SJSA1 (cell line): Measurements from ENCODE around the gene SLC6A19. TPM values are rescaled to one million over a fixed set of nuclear protein-coding genes. Genes with fewer than 3 reads are reported as not detected.

Experiments used
- DNase-seq, 2 experiments: peaks; one replicate each; pipeline ENCODE4 v3.0.0-alpha.2; 2015 to 2020; ENCODE audit warnings: low spot score in 2 of 2, low read depth in 1 of 2
- H3K27ac ChIP-seq: fragments of 250-450 bp; sonication (Bioruptor Pico); 2 replicates; pipeline ENCODE4 v1.5.1; 2020; ENCODE audit warnings: mild to moderate bottlenecking, moderate library complexity
- H3K27me3 ChIP-seq: fragments of 250-450 bp; sonication (Bioruptor Pico); replicated peaks from 2 replicates; pipeline ENCODE4 v1.5.1; 2020; ENCODE audit warnings: mild to moderate bottlenecking, moderate library complexity
- H3K36me3 ChIP-seq: fragments of 250-450 bp; sonication (Bioruptor Pico); 2 replicates; pipeline ENCODE4 v1.5.1; 2020; ENCODE audit warnings: mild to moderate bottlenecking
- H3K4me1 ChIP-seq: fragments of 250-450 bp; sonication (Bioruptor Pico); replicated peaks from 2 replicates; pipeline ENCODE4 v1.6.1; 2021; ENCODE audit warnings: mild to moderate bottlenecking
- H3K4me3 ChIP-seq: fragments of 250-450 bp; sonication (Bioruptor Pico); 2 replicates; pipeline ENCODE4 v1.5.1; 2020; ENCODE audit warnings: mild to moderate bottlenecking
- H3K9me3 ChIP-seq: fragments of 250-450 bp; sonication (Bioruptor Pico); replicated peaks from 2 replicates; pipeline ENCODE4 v1.5.1; 2020; ENCODE audit warnings: mild to moderate bottlenecking
- total RNA-seq: library from RNA; depleted of rRNA; stranded (reverse); fragments of >200 nt; shearing (Covaris generic); gene quantifications from 2 replicates; pipeline ENCODE4 v1.2.3, GENCODE V29; 2014

The SLC6A19 gene
- total RNA-seq, 1 experiment from 2014 or later = 0.03 TPM

- Histone ChIP-seq H3K27ac (no peak overlapping the region), H3K4me1 (peaks cover 6% of the 10 kb centered on the region), H3K4me3 (no peak overlapping the region), H3K36me3 (no peaks in the 10 kb centered on the region), H3K9me3 (no peaks in the 10 kb centered on the region), H3K27me3 (peaks cover 39% of the 10 kb centered on the region)
- DNase-seq = no peak
These were observed 22.6 kb upstream of the SLC6A19 start for GRCh38 chr5:1178529-1179382.

DNA sequence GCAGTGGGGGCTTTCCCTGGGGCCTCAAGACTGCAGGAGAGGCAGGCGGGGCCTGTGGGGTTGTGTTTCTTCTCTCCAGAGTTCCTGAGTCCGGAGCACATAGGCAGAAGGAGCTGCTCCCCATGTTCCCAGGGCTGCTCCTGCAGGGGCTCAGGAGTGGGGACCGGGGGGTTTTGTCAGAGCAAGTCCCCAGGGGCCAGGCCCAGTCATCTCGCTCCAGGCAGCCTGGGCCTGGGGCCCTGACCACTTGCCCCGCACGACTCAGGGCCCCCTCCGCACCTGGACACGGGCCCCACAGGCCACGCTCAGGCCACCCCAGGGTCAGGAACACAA, 22.0 kb upstream of the SLC6A19 start:
- no peak for DNase-seq
- Histone ChIP-seq H3K4me3 (no peak overlapping the region), H3K27ac (no peak overlapping the region), H3K4me1 (no peaks in the 10 kb centered on the region), H3K36me3 (no peaks in the 10 kb centered on the region), H3K27me3 (peaks cover 45% of the 10 kb centered on the region), H3K9me3 (no peaks in the 10 kb centered on the region)

DNA sequence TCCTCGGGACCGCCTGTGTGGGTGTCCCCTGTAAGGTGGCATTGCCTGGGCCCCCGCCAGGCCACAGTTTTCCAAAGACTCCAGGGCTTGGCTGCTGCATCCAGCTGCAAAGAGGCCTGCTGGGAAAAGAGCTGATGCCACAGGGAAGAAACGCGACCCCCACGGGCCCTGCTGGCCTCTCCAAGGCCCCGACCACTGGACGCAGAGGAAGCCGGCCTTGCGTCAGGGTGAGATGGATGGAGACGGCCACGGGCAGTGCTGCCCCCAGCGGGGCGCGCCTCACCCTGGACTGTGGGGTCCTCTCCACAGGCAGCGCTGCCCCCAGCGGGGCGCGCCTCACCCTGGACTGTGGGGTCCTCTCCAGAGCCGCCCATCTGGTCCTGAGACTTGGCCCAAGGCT, 21.3 kb upstream of the SLC6A19 start:
- Histone ChIP-seq H3K4me1 (no peaks in the 10 kb centered on the region), H3K9me3 (no peaks in the 10 kb centered on the region), H3K27me3 (peaks cover 48% of the 10 kb centered on the region), H3K27ac (no peak overlapping the region), H3K4me3 (no peak overlapping the region), H3K36me3 (no peaks in the 10 kb centered on the region)
- DNase-seq = no peak

GRCh38 chr5:1180841-1181271, 20.5 kb upstream of the SLC6A19 start:
- Histone ChIP-seq H3K36me3 (no peaks in the 10 kb centered on the region), H3K4me1 (no peaks in the 10 kb centered on the region), H3K4me3 (no peak overlapping the region), H3K27ac (no peak overlapping the region), H3K27me3 (peaks cover 56% of the 10 kb centered on the region), H3K9me3 (no peaks in the 10 kb centered on the region)
- no peak for DNase-seq

DNA sequence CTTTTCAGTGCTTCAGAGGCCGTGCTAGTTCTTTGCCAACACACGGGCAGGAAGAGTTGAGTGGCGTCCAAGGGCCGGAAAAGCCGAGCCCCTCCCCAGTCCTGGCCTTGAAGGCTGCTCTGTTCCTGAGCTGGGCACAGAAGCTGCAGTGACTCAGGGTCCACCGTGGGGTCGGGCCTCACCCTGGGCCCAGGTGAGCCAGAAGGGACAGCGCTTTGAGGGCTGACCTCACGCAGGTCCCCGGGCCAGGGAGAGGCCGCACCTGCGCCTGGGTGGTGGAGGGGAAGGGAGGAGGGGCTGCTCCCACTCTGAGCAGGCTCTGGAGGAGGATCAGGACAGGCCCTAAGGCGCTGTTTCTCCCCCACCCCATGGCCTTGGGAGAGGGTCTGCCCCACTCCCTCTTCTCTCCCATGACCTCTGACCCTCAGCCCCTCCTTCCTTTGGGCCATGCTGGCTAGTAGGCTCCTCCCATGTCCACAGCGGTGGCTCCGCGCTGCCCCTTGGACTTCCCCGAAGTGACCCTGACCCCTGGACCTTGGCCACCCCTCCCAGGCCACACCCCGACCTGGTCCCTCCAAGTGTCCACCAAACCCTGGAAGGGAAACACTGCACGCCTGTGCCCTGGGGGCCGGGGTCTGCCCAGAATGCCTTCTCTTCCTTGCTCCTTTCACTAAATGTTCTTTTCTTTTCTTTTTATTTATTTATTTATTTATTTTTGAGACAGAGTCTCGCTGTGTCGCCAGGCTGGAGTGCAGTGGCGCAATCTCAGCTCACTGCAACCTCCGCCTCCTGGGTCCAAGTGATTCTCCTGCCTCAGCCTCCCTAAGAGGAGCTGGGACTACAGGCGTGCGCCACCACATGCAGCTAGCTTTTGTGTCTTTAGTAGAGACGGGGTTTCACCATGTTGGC, 19.7 kb upstream of the SLC6A19 start:
- Histone ChIP-seq H3K36me3 (no peaks in the 10 kb centered on the region), H3K27me3 (peaks cover 62% of the 10 kb centered on the region), H3K4me1 (no peaks in the 10 kb centered on the region), H3K27ac (no peak overlapping the region), H3K4me3 (no peak overlapping the region), H3K9me3 (no peaks in the 10 kb centered on the region)
- DNase-seq = no peak

GRCh38 chr5:1182360-1182632, 19.1 kb upstream of the SLC6A19 start:
- H3K4me3 ChIP-seq = no peak overlapping the region
- peaks cover 62% of the 10 kb centered on the region for H3K27me3 ChIP-seq
- no peaks in the 10 kb centered on the region for H3K36me3 ChIP-seq
- no peaks in the 10 kb centered on the region for H3K4me1 ChIP-seq
- no peaks in the 10 kb centered on the region for H3K9me3 ChIP-seq
- DNase-seq = no peak
- no peak overlapping the region for H3K27ac ChIP-seq

DNA sequence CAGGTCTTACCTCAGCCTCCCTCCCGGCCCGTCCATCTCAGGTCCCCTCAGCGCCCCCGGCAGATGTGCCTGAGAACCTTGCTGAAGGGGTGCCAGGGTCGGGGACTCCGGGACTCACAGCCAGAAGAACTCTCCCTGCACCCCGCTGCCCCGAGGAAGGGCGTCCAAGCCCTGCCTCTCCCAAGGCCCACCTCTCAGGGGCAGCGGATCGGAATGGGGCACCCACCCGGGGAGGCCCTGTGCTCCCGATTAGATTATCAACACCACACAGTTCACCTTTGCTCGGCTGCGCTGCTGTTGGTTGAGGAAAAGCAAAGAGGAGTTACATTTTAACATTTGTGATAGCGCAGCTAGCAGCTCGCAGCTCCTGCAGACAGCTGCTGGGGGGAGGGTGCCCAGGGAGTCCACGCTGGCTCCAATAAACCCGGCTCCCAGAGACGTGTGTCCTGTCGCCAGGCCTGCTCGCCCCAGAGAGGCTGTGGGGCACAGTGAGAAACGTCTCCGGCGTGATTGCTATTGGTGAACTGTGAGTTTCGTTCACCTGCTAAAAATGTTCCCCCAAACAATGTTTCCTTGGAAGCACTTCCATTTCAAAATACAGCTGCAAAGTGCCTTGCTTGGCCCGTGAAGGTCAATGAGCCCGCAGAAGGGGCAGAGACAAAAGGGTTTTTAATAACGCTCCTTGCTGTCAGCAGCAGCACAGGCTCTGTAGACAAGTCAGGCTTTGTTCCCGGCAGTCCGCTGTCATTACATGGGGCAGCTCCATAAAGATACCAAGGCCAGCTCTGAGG, 18.6 kb upstream of the SLC6A19 start:
- H3K27me3 ChIP-seq = peaks cover 65% of the 10 kb centered on the region
- DNase-seq = no peak
- no peaks in the 10 kb centered on the region for H3K4me1 ChIP-seq
- no peak overlapping the region for H3K4me3 ChIP-seq
- H3K36me3 ChIP-seq = no peaks in the 10 kb centered on the region
- H3K9me3 ChIP-seq = no peaks in the 10 kb centered on the region
- no peak overlapping the region for H3K27ac ChIP-seq

DNA sequence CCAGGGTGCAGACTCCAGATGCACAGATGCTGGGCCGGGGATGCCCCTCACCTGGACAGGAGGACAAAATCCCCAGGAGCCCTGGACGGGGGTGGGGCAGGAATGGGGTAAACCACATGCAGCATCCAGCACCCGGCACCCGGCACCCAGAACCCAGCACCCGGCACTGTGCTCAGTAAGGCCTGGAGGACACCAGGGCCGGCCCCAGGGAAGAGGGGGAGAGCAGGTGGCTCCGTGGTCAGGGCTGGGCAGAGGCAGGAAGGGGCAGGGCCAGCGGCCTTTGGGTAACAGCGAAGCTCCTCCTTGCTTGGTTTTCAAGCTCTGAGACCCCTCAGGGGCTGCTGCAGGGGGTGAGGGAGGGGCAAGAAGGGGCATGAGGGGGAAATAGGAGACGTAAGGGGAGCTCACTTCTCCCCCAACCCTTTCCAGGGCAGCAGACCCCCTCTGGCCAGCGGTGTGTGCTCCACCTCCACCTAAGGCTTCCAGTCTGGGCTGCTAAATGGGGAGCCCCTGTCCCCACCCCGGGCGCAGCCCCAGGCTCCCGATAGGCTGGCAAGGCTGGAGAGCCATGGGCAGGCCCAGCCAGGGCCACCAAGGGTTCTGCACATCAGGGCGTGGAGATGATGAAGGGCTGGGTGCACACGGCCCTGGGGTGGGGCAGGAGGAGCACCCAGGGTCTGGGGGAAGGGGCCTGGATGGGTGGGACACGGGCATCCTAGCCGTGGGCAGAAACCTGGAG, 17.8 kb upstream of the SLC6A19 start:
- H3K27me3 ChIP-seq = peaks cover 72% of the 10 kb centered on the region
- DNase-seq = no peak
- H3K4me1 ChIP-seq = no peaks in the 10 kb centered on the region
- H3K27ac ChIP-seq = no peak overlapping the region
- H3K9me3 ChIP-seq = no peaks in the 10 kb centered on the region
- no peaks in the 10 kb centered on the region for H3K36me3 ChIP-seq
- no peak overlapping the region for H3K4me3 ChIP-seq

GRCh38 chr5:1184163-1184470, 17.3 kb upstream of the SLC6A19 start:
- Histone ChIP-seq H3K9me3 (no peaks in the 10 kb centered on the region), H3K4me1 (no peaks in the 10 kb centered on the region), H3K4me3 (no peak overlapping the region), H3K27me3 (peaks cover 77% of the 10 kb centered on the region), H3K36me3 (no peaks in the 10 kb centered on the region), H3K27ac (no peak overlapping the region)
- no peak for DNase-seq

DNA sequence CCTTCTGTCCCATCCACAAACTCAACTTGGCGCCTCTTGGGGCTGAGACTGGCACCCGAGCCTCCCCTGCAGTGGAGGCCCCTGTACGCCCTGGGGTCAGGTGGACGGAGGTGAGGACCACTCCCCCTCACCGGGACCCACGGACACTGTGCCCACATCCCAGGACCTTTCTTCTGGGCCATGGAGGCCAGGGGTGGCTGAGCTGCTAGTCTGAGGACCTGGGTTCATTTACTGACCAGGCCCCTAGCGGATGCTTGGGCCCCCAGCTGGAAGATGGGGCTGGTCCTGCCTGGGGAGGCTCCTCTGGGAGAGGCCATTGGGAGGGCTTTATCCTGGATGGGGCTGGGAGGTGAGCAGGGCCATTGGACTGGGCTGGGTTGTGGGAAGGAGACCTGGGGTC, 16.9 kb upstream of the SLC6A19 start:
- no peak for DNase-seq
- Histone ChIP-seq H3K27me3 (peaks cover 80% of the 10 kb centered on the region), H3K27ac (no peak overlapping the region), H3K4me1 (no peaks in the 10 kb centered on the region), H3K4me3 (no peak overlapping the region), H3K9me3 (no peaks in the 10 kb centered on the region), H3K36me3 (no peaks in the 10 kb centered on the region)

- Histone ChIP-seq H3K36me3 (no peaks in the 10 kb centered on the region), H3K27ac (no peak overlapping the region), H3K9me3 (no peaks in the 10 kb centered on the region), H3K4me3 (no peak overlapping the region), H3K27me3 (peaks cover 84% of the 10 kb centered on the region), H3K4me1 (no peaks in the 10 kb centered on the region)
- DNase-seq = no peak
These were observed 16.3 kb upstream of the SLC6A19 start for GRCh38 chr5:1185038-1185627.

- Histone ChIP-seq H3K27me3 (peaks cover 88% of the 10 kb centered on the region), H3K4me1 (no peaks in the 10 kb centered on the region), H3K4me3 (no peak overlapping the region), H3K9me3 (no peaks in the 10 kb centered on the region), H3K36me3 (no peaks in the 10 kb centered on the region), H3K27ac (no peak overlapping the region)
- no peak for DNase-seq
These were observed 15.6 kb upstream of the SLC6A19 start for GRCh38 chr5:1185629-1186350.
